ENCODE results near the gene PLCD1.
"Not testable (repeated sequence)": the region's sequence is repeated elsewhere in the genome, so short reads cannot be mapped to it uniquely, and the experiment has no call there.

DNA sequence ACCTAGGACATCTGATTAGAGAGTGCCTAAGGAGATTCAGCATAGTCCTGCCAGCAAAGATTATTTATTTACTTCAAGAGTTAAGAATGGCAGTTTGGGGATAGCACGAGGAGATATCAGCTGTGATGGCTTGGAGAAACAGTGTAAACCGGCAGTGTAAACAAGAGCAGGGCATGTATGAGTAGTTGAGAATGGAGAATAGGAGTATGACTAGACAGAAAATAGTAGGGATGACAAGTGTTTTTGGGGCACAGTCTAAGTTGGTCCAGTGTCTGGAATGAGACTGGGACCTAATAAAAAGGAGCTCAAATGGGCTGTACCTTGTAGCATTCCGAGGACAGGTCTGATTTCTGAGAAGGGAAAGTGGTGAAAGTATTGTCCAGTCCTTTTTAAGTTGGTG, 47.6 kb upstream of the PLCD1 start:
- TF ChIP-seq, protein P1, sequence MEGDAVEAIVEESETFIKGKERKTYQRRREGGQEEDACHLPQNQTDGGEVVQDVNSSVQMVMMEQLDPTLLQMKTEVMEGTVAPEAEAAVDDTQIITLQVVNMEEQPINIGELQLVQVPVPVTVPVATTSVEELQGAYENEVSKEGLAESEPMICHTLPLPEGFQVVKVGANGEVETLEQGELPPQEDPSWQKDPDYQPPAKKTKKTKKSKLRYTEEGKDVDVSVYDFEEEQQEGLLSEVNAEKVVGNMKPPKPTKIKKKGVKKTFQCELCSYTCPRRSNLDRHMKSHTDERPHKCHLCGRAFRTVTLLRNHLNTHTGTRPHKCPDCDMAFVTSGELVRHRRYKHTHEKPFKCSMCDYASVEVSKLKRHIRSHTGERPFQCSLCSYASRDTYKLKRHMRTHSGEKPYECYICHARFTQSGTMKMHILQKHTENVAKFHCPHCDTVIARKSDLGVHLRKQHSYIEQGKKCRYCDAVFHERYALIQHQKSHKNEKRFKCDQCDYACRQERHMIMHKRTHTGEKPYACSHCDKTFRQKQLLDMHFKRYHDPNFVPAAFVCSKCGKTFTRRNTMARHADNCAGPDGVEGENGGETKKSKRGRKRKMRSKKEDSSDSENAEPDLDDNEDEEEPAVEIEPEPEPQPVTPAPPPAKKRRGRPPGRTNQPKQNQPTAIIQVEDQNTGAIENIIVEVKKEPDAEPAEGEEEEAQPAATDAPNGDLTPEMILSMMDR (conservative IDR thresholded peaks at IDR 0.05; ENCODE audit: low read length), result not testable (repeated sequence)
- not testable (repeated sequence) for TF ChIP-seq EZH2phosphoT487 (IDR thresholded peaks at IDR 0.05; ENCODE audit: borderline replicate concordance)
